Posterior cingulate gyrus (tissue), 11 donors: ENCODE data around the gene ZC3H12A.
"Not testable (repeated sequence)": the region's sequence is repeated elsewhere in the genome, so short reads cannot be mapped to it uniquely, and the experiment has no call there.

Experiments
- DNase-seq, 10 donors: peaks; one replicate each; pipeline versions ENCODE4 v3.0.0 to v3.0.0-alpha.2; 2020 to 2021; ENCODE audit warnings: mixed read lengths in 3 of 10
- intact Hi-C: fragments of 100-400 bp; cut with DNase I; formaldehyde crosslinking; loops from one replicate; pipeline ENCODE4 v1.15.1; 2023

The ZC3H12A gene

GRCh38 chr1:37487619-37487984 lies 13.2 kb downstream of the ZC3H12A start:
- intact Hi-C loops, result loop anchor here (1.0 kb wide), 1 partner anchor 32 kb away; no protein-coding TSS in a partner anchor
- DNase-seq, result no peak

DNA sequence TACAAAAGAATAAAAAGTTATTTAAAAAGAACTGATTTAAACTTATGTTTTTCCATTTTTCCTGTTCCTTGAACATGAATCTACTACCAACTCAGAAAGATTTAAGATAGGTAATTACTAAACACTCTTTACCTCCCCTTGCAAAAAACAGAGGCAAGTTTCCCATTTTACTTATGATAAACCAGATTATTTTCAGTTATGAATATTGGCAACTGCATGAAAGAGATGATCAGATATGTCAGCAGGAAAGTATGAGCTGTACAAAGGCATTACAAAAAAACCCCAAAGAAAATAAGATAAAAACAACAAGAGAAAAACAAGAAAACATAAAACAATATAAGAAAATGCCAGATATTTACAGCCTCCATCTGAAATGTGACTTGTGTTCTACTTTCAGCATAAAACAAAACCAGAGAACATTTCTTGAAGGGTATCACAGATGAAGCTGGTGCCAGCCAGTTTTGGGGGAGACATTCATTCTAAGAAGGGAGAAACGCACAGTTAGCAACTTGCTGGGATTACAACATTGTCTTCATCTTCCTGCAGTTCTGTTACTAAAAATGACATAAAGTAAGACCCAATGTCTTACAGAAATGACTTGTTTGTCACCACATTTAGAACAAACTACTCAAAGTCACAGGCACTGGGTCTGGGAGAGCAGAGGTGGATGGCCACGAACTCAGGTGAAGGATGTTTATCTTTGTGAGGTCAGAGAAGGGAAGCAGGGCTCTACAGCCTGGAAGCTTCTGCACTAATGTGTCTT lies 19.1 kb downstream of the ZC3H12A start:
- no peak for DNase-seq
- intact Hi-C loops, result no loop called here

- no peak for DNase-seq
- intact Hi-C loops, result no loop called here
These were observed 21.5 kb downstream of the ZC3H12A start for GRCh38 chr1:37495875-37496274.

DNA sequence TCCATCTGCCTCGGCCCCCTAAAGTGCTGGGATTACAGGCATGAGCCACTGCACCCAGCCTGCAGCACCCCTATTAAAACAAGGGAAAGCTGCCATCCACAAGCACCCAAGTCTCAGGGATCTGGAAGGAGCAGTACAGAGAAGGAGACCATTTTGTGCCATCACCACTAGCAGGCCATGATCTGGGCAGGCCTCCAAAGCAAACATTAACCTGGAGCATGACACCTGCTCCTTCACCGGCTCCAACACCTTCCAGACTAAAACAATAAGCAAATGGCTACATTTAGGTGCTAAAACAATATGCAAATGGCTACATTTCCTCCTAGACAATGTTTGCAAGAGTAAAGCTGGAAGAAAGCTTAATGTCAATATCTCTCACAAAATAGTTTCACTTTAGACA lies 23.5 kb downstream of the ZC3H12A start:
- intact Hi-C loops, result no loop called here
- no peak for DNase-seq

DNA sequence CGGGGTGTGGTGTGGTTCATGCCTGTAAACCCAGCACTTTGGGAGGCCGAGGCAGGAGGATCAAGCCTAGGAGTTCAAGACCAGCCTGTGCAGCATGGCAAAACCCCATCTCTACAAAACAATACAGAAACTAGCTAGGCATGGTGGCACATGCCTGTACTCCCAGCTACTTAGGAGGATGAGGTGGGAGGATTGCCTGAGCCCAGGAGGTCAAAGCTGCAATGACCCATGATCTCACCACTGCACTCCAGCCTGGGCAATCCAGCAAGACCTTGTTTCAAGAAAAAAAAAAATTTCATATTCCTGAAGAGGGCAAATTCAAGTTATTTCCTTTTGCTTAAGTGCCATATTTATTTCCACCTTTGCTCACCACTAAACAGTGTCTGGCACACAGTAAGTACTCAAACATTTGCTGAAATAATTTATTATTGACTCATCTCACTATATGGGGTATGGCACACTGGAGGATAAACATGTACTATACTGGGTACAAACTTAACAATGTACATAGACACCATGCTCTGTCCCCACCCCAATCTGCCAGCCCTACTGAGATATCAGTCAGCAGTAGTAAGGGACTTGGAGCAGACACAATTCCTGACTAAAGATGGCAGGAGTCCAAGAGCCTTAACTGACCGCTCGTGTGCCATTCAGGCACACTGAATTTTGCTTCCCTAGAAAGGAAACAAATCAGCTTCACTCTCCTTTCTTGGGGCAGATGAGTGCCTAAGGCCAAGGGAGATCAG lies 24.7 kb downstream of the ZC3H12A start:
- peak in 1 of 10 donors; percentile 54 for DNase-seq
- intact Hi-C loops, result no loop called here

DNA sequence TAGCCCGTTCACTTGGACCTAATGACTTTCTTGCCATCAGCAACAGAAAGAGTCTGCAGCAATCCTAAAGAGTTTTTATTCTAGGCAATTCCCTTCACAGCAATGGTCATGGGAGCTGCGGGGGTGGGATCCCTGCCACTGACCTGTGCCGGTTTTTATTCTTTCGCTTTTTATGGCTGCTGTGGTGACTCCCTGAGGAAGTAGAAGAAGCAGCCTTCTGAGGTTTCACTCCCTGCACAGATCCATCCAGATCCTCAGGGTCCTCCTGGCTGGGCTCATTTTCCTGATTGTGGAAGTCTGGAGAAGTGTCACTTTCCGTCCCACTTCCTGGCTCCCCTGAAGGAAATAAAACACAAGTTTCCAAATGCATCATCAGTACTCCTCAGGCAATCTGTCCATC lies 27.3 kb downstream of the ZC3H12A start:
- DNase-seq, result no peak
- intact Hi-C loops, result no loop called here

DNA sequence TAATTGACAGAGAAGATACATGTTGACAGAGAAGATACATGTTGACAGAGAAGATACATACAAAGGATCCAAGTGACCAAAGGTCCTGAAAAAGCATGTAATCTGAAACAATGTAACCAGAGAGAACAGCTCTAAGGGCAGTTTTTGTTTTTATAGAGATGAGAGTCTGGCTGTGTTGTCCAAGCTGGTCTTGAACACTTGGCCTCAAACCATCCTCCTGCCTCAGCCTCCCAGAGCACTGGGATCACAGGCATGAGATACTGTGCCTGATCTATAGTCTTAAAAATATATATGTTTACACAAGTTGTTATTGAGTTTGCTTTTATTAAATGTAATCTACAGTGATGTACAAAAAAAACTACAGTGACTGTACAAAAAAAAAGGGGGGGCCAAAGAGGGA lies 27.7 kb downstream of the ZC3H12A start:
- DNase-seq, result no peak
- intact Hi-C loops, result no loop called here

GRCh38 chr1:37502791-37503190 lies 28.4 kb downstream of the ZC3H12A start:
- DNase-seq, intact Hi-C loops: not testable (repeated sequence)

GRCh38 chr1:37506740-37507139 lies 32.4 kb downstream of the ZC3H12A start:
- DNase-seq, result no peak
- intact Hi-C loops, result no loop called here

- intact Hi-C loops, result no loop called here
- DNase-seq, result no peak
These were observed 34.8 kb downstream of the ZC3H12A start for GRCh38 chr1:37509181-37509580.

DNA sequence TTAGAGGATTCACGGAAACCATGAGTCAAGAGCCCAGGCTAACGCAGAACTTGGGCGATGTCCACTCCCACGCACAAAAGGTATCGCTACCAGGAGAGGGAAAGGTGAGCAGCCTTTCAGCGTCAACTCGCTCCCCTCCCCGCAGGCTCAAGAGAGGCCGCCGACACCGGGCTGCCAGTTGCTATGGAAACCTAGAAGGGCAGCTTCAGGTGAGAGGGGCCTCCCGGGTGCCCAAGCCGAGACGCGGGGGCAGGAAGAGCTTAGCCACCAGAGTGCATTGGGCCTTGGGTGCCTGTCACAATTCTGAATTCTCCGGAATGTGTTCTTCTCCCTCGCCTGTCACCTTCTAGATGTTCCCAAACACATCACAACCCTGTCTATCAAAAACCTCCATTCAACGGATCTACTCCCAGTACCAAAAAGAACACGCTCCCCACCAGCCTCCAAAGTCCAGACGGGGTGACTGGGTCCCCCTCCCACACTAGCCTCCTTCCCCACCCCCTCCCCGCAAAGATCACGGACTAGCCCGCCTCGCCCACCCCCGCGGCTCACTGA lies 39.5 kb downstream of the ZC3H12A start:
- peak in 8 of 10 donors; percentile 9 to 86 (median 28) for DNase-seq
- intact Hi-C loops, result loop anchor here (2.0 kb wide), 1 partner anchor 41 kb away; the partner anchor contains the start of gene SNIP1

DNA sequence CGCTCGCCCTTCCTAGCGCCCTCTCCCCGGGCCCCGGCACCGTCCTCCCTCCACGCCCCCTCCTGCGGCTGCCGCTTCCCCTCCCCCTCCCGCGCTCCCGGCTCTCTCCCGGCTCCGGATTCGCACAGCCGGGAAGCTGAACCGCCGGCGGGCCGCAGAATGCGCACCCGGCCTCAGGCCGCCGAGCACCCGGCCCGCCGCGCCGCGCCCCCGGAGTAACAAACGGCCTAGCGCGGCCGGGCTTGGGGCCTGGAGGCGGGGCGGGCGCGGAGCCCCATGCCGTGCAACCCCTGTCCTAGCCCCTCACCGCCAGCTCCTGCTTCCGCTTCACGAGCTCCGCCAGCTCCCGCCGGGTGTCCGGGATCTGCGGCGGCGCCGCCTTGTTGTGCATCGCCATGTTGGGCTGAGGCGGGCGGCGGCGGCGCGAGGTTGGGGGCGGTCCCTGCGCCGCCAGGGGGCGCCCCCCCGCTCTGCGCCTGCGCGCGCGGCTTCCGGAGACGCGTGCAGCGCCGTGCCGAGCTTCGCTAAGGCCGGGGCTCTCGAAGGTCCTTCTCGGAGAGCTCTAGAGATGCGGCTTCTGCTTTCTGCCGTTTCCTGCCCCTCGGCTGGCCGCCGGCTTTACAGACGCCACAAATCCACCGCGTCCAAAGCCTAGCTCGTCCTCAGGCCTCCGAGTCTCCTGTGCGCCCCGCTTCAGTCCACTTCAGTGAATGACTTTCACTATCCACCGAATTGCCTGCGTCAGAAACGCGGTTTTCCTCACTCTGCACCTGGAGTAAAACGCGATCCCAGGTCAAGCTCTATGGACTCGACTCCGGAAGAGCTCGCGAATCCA lies 40.2 kb downstream of the ZC3H12A start, which contains the start of gene MEAF6:
Gene MEAF6 (minus strand): TSS at position 417 of the 835 bp plus-strand sequence. CDS start 20 bp downstream, at position 397.
- DNase-seq, result peak; percentile 66 to 97 (median 75)
- intact Hi-C loops, result loop anchor here (2.0 kb wide), 1 partner anchor 40 kb away; the partner anchor contains the start of gene SNIP1

GRCh38 chr1:37515185-37516034 lies 41.0 kb downstream of the ZC3H12A start:
- no peak for DNase-seq
- intact Hi-C loops, result loop anchor here (2.0 kb wide), 1 partner anchor 39 kb away; the partner anchor contains the start of gene SNIP1

DNA sequence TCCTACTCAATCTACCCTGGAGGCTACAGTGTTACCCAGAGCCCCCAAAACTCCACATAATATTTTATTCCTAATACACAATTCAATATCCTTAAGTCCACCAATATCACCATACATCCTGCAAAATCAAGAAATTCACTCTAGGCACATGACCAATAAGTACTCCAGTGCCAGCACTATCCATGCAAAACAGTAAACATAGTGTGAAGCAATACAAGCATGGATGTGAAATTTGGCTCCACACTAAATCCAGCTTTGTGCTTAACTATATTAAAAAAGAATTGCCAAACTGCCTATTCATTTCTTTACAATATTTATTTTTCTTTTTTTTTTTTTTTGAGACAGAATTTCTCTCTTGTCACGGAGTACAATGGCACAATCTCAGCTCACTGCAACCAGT lies 43.2 kb downstream of the ZC3H12A start:
- no peak for DNase-seq
- intact Hi-C loops, result no loop called here

GRCh38 chr1:37518241-37518640 lies 43.9 kb downstream of the ZC3H12A start:
- intact Hi-C loops, DNase-seq: not testable (repeated sequence)

DNA sequence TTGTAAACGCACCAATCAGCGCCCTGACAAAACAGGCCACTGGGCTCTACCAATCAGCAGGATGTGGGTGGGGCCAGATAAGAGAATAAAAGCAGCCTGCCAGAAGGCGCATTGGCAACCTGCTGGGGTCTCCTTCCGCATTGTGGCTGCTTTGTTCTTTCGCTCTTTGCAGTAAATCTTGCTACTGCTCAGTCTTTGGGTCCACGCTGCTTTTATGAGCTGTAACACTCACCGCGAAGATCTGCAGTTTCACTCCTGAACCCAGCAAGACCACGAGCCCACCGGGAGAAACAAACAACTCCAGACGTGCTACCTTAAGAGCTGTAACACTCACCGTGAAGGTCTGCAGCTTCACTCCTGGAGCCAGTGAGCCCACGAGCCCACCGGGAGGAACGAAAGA lies 44.5 kb downstream of the ZC3H12A start:
- DNase-seq, intact Hi-C loops: not testable (repeated sequence)

GRCh38 chr1:37519613-37520012 lies 45.2 kb downstream of the ZC3H12A start:
- DNase-seq, result no peak
- intact Hi-C loops, result no loop called here

GRCh38 chr1:37529888-37530287 lies 55.5 kb downstream of the ZC3H12A start:
- intact Hi-C loops, DNase-seq: not testable (repeated sequence)

GRCh38 chr1:37532418-37533156 lies 58.2 kb downstream of the ZC3H12A start:
- DNase-seq, intact Hi-C loops: not testable (repeated sequence)
